ENCODE data around the gene UTF1.
"Not testable (repeated sequence)": the region's sequence is repeated elsewhere in the genome, so short reads cannot be mapped to it uniquely, and the experiment has no call there.

UTF1 gene

GRCh38 chr10:133249094-133249780 lies 19.2 kb downstream of the UTF1 start:
- no peak for DNase-seq

GRCh38 chr10:133249975-133250754 lies 20.1 kb downstream of the UTF1 start:
- DNase-seq = no peak

GRCh38 chr10:133251388-133252222 lies 21.6 kb downstream of the UTF1 start:
- no peak for DNase-seq

- DNase-seq = no peak
These were observed 22.2 kb downstream of the UTF1 start for GRCh38 chr10:133252223-133252552.

GRCh38 chr10:133253361-133253955 lies 23.4 kb downstream of the UTF1 start:
- DNase-seq = no peak

- no peak for DNase-seq
These were observed 24.6 kb downstream of the UTF1 start for GRCh38 chr10:133254421-133255120.

GRCh38 chr10:133255323-133255722 lies 25.3 kb downstream of the UTF1 start:
- no peak for DNase-seq

GRCh38 chr10:133257489-133258065 lies 27.6 kb downstream of the UTF1 start:
- peak; percentile 67 for DNase-seq

- DNase-seq = no peak
These were observed 28.2 kb downstream of the UTF1 start for GRCh38 chr10:133258066-133258817.

- peak; percentile 99 for DNase-seq
These were observed 29.0 kb downstream of the UTF1 start for GRCh38 chr10:133258818-133259601.

- DNase-seq = no peak
These were observed 29.6 kb downstream of the UTF1 start for GRCh38 chr10:133259602-133259989.

- peak; percentile 27 for DNase-seq
These were observed 31.1 kb downstream of the UTF1 start for GRCh38 chr10:133260895-133261725.

GRCh38 chr10:133261726-133262325 lies 31.8 kb downstream of the UTF1 start:
- DNase-seq = peak; percentile 62

- no peak for DNase-seq
These were observed 32.7 kb downstream of the UTF1 start for GRCh38 chr10:133262696-133263095.

- DNase-seq = no peak
These were observed 33.7 kb downstream of the UTF1 start for GRCh38 chr10:133263674-133264073.

GRCh38 chr10:133264461-133264860 lies 34.4 kb downstream of the UTF1 start:
- DNase-seq = no peak

GRCh38 chr10:133265052-133265451 lies 35.0 kb downstream of the UTF1 start:
- not testable (repeated sequence) for DNase-seq

GRCh38 chr10:133266056-133266795 lies 36.2 kb downstream of the UTF1 start:
- DNase-seq = no peak
